ENCODE measurements around the gene ADH7.

ADH7 gene

GRCh38 chr4:99404595-99405287, 30.4 kb downstream of the ADH7 start:
- Histone ChIP-seq H3K27me3 (ENCODE audit: insufficient read depth, low read length, poor library complexity, severe bottlenecking) (no peaks in the 10 kb centered on the region), H2AFZ (ENCODE audit: low read length) (no peak overlapping the region), H4K20me1 (ENCODE audit: insufficient read depth, low read length, poor library complexity, severe bottlenecking) (no peaks in the 10 kb centered on the region), H3K9ac (ENCODE audit: low read depth, low read length, poor library complexity, severe bottlenecking) (no peak overlapping the region), H3K9me3 (ENCODE audit: insufficient read depth, low read depth, low read length) (no peaks in the 10 kb centered on the region), H3K4me2 (ENCODE audit: low read depth, low read length, poor library complexity, severe bottlenecking) (no peak overlapping the region), H3K4me1 (ENCODE audit: insufficient read depth, low read length, poor library complexity, severe bottlenecking) (no peaks in the 10 kb centered on the region), H3K79me2 (ENCODE audit: insufficient read depth, low read length) (no peaks in the 10 kb centered on the region), H3K9me2 (replicated peaks; ENCODE audit: low read depth, low read length) (no peaks in the 10 kb centered on the region), H3K4me3 (ENCODE audit: low read length, poor library complexity, severe bottlenecking) (no peak overlapping the region), H3F3A (ENCODE audit: low read depth) (no peaks in the 10 kb centered on the region), H3K36me3 (ENCODE audit: insufficient read depth, low read length) (no peaks in the 10 kb centered on the region)
- TF ChIP-seq EZH2phosphoT487 (IDR thresholded peaks at IDR 0.05; ENCODE audit: borderline replicate concordance), result no peak
- TF ChIP-seq, protein P1, sequence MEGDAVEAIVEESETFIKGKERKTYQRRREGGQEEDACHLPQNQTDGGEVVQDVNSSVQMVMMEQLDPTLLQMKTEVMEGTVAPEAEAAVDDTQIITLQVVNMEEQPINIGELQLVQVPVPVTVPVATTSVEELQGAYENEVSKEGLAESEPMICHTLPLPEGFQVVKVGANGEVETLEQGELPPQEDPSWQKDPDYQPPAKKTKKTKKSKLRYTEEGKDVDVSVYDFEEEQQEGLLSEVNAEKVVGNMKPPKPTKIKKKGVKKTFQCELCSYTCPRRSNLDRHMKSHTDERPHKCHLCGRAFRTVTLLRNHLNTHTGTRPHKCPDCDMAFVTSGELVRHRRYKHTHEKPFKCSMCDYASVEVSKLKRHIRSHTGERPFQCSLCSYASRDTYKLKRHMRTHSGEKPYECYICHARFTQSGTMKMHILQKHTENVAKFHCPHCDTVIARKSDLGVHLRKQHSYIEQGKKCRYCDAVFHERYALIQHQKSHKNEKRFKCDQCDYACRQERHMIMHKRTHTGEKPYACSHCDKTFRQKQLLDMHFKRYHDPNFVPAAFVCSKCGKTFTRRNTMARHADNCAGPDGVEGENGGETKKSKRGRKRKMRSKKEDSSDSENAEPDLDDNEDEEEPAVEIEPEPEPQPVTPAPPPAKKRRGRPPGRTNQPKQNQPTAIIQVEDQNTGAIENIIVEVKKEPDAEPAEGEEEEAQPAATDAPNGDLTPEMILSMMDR (conservative IDR thresholded peaks at IDR 0.05; ENCODE audit: low read length), result no peak

- Histone ChIP-seq H3F3A (ENCODE audit: low read depth) (no peaks in the 10 kb centered on the region), H3K4me2 (ENCODE audit: low read depth, low read length, poor library complexity, severe bottlenecking) (no peak overlapping the region), H3K9me2 (replicated peaks; ENCODE audit: low read depth, low read length) (no peaks in the 10 kb centered on the region), H4K20me1 (ENCODE audit: insufficient read depth, low read length, poor library complexity, severe bottlenecking) (no peaks in the 10 kb centered on the region), H3K36me3 (ENCODE audit: insufficient read depth, low read length) (no peaks in the 10 kb centered on the region), H3K79me2 (ENCODE audit: insufficient read depth, low read length) (no peaks in the 10 kb centered on the region), H3K4me3 (ENCODE audit: low read length, poor library complexity, severe bottlenecking) (no peak overlapping the region), H2AFZ (ENCODE audit: low read length) (no peak overlapping the region), H3K4me1 (ENCODE audit: insufficient read depth, low read length, poor library complexity, severe bottlenecking) (no peaks in the 10 kb centered on the region), H3K27me3 (ENCODE audit: insufficient read depth, low read length, poor library complexity, severe bottlenecking) (no peaks in the 10 kb centered on the region), H3K9me3 (ENCODE audit: insufficient read depth, low read depth, low read length) (no peaks in the 10 kb centered on the region), H3K9ac (ENCODE audit: low read depth, low read length, poor library complexity, severe bottlenecking) (no peak overlapping the region)
- no peak for TF ChIP-seq EZH2phosphoT487 (IDR thresholded peaks at IDR 0.05; ENCODE audit: borderline replicate concordance)
- TF ChIP-seq, protein P1 (conservative IDR thresholded peaks at IDR 0.05; ENCODE audit: low read length), result no peak
Observed at GRCh38 chr4:99403380-99404184, 31.6 kb downstream of the ADH7 start.

DNA sequence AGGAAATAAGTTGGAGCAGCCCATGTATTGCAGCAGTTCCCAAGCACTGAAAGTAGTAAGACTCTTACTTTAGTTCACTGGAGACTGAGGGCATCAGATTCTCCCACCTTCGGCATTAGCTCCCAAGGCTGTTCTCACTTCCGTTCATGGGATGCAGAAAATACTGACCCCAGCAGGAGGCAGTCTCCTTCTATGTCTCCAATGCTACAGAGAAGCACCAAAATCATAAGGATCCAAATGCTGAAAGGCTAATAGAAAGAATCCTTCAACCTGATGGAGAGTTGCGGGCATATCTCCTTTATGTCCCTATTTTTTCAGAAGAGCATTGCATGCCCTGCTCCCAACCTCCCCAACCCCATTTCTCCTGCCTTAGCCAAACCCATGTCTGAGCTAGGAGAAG, 32.4 kb downstream of the ADH7 start:
- no peaks in the 10 kb centered on the region for H3K9me3 ChIP-seq (ENCODE audit: insufficient read depth, low read depth, low read length)
- H3K9ac ChIP-seq (ENCODE audit: low read depth, low read length, poor library complexity, severe bottlenecking), result no peak overlapping the region
- no peaks in the 10 kb centered on the region for H3K4me1 ChIP-seq (ENCODE audit: insufficient read depth, low read length, poor library complexity, severe bottlenecking)
- no peak overlapping the region for H2AFZ ChIP-seq (ENCODE audit: low read length)
- H3K79me2 ChIP-seq (ENCODE audit: insufficient read depth, low read length), result no peaks in the 10 kb centered on the region
- H3F3A ChIP-seq (ENCODE audit: low read depth), result no peaks in the 10 kb centered on the region
- H4K20me1 ChIP-seq (ENCODE audit: insufficient read depth, low read length, poor library complexity, severe bottlenecking), result no peaks in the 10 kb centered on the region
- H3K4me2 ChIP-seq (ENCODE audit: low read depth, low read length, poor library complexity, severe bottlenecking), result no peak overlapping the region
- H3K9me2 ChIP-seq (replicated peaks; ENCODE audit: low read depth, low read length), result no peaks in the 10 kb centered on the region
- no peaks in the 10 kb centered on the region for H3K27me3 ChIP-seq (ENCODE audit: insufficient read depth, low read length, poor library complexity, severe bottlenecking)
- no peaks in the 10 kb centered on the region for H3K36me3 ChIP-seq (ENCODE audit: insufficient read depth, low read length)
- no peak overlapping the region for H3K4me3 ChIP-seq (ENCODE audit: low read length, poor library complexity, severe bottlenecking)
- no peak for TF ChIP-seq EZH2phosphoT487 (IDR thresholded peaks at IDR 0.05; ENCODE audit: borderline replicate concordance)
- TF ChIP-seq, protein P1 (conservative IDR thresholded peaks at IDR 0.05; ENCODE audit: low read length), result peak; percentile 48

Measured in Loucy (cell line).